Thymus (tissue), 11 donors: ENCODE results near the gene SLC16A9. TPM values are rescaled to one million over a fixed set of nuclear protein-coding genes. Genes with fewer than 3 reads are reported as not detected.

Source experiments
- DNase-seq, 9 donors: peaks; one replicate each; pipeline ENCODE4 v3.0.0-alpha.2; 2013; ENCODE audit warnings: low spot score in 9 of 9, low read depth in 6 of 9, missing footprints in 1 of 9
- H3K27ac ChIP-seq, 2 donors: one replicate each; pipeline ENCODE4 v1.5.1; 2013; ENCODE audit warnings: control low read depth in 1 of 2, low read depth in 1 of 2, low read length in 1 of 2, mild to moderate bottlenecking in 1 of 2, moderate library complexity in 1 of 2
- H3K27me3 ChIP-seq, 2 donors: one replicate each; pipeline ENCODE4 v1.5.1; 2013; ENCODE audit warnings: low read length in 1 of 2; ENCODE audit not compliant: control insufficient read depth in 2 of 2, insufficient read depth in 1 of 2
- H3K36me3 ChIP-seq, 2 donors: one replicate each; pipeline ENCODE4 v1.5.1; 2013; ENCODE audit warnings: low read length in 1 of 2, mild to moderate bottlenecking in 1 of 2, moderate library complexity in 1 of 2; ENCODE audit not compliant: control insufficient read depth in 2 of 2, insufficient read depth in 2 of 2
- H3K4me1 ChIP-seq, 2 donors: one replicate each; pipeline ENCODE4 v1.5.1; 2013; ENCODE audit warnings: low read length in 2 of 2; ENCODE audit not compliant: control insufficient read depth in 2 of 2, insufficient read depth in 2 of 2
- H3K4me3 ChIP-seq, 2 donors: one replicate each; pipeline ENCODE4 v1.5.1; 2013; ENCODE audit warnings: low read length in 2 of 2, control low read depth in 1 of 2, mild to moderate bottlenecking in 1 of 2
- H3K9me3 ChIP-seq, 2 donors: one replicate each; pipeline ENCODE4 v1.5.1; 2013; ENCODE audit warnings: low read length in 1 of 2, mild to moderate bottlenecking in 1 of 2; ENCODE audit not compliant: control insufficient read depth in 2 of 2, insufficient read depth in 1 of 2
- WGBS: extraction: QIAGEN DNeasy Blood & Tissue Kit; methylation state at CpG from one replicate; pipeline ENCODE4 v1.1.7; 2013; 5-methylcytosine and 5-hydroxymethylcytosine counted together
- polyA plus RNA-seq: library from polyadenylated mRNA; stranded (reverse); fragments of 200-250 nt; gene quantifications from one replicate; pipeline ENCODE4 v1.2.3, GENCODE V29; 2013
- total RNA-seq: library from RNA; stranded (reverse); fragments of 120-200 nt; gene quantifications from one replicate; pipeline ENCODE4 v1.2.4, GENCODE V29; 2013
- donor health status: healthy.

Gene SLC16A9
- total and polyA plus RNA-seq, 2 donors, result 1.6 to 5.3 TPM

DNA sequence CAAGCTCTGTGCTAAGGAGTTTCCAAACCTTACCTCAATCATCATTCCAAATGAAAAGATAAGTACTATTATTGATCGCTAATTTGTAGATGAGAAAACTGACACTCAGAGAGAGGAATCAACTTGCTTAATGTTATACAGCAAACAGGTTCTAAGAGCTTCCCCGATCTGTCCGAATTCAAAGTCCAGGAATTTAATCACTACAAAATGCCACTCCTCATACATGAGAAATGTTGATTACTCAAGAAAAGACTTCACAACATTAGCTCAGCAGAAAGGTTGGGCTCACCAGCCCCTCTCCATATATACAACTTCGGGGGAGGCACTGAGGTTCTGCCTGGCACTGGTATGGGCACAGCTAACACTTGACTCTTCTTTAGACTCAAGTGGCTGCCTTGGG, 80.7 kb downstream of the SLC16A9 start:
- 98% methylated on average over 4 of the region's 4 CpGs for WGBS
- Histone ChIP-seq H3K9me3 (no peaks in the 10 kb centered on the region), H3K4me1 (peaks cover 0 to 5% of the 10 kb centered on the region in 2 donors), H3K4me3 (no peak overlapping the region), H3K27me3 (no peaks in the 10 kb centered on the region), H3K36me3 (no peaks in the 10 kb centered on the region), H3K27ac (no peak overlapping the region)
- no peak for DNase-seq

- Histone ChIP-seq H3K9me3 (no peaks in the 10 kb centered on the region), H3K4me1 (peaks cover 0 to 5% of the 10 kb centered on the region in 2 donors), H3K4me3 (no peak overlapping the region), H3K36me3 (no peaks in the 10 kb centered on the region), H3K27me3 (no peaks in the 10 kb centered on the region), H3K27ac (no peak overlapping the region)
- WGBS, result 80% methylated on average over 6 of the region's 6 CpGs
- DNase-seq, result no peak
These were observed 81.2 kb downstream of the SLC16A9 start for GRCh38 chr10:59628456-59628855.

GRCh38 chr10:59627366-59628018, 82.2 kb downstream of the SLC16A9 start:
- H3K36me3 ChIP-seq, result no peaks in the 10 kb centered on the region
- H3K4me3 ChIP-seq, result no peak overlapping the region
- no peaks in the 10 kb centered on the region for H3K9me3 ChIP-seq
- 73% methylated on average over 4 of the region's 4 CpGs for WGBS
- no peak overlapping the region for H3K27ac ChIP-seq
- no peaks in the 10 kb centered on the region for H3K27me3 ChIP-seq
- no peak for DNase-seq
- H3K4me1 ChIP-seq, result peaks cover 0 to 5% of the 10 kb centered on the region in 2 donors

DNA sequence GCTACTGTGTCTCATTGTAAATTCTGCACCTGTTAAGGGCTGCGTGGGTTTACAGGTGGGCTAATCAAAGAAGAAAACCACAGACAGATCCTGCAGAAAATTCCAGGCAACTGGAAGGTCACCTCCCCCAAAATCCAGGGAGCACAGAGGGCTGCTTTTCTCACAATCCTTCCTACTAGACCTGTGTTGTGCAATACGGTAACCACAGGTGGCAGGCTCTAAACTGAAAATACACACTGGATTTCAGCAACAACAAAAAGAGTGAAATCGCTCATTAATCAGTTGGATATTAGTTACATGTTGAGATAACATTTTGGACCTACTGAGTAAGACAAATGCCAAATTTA, 83.2 kb downstream of the SLC16A9 start:
- H3K27ac ChIP-seq, result no peak overlapping the region
- H3K27me3 ChIP-seq, result no peaks in the 10 kb centered on the region
- no peak overlapping the region for H3K4me3 ChIP-seq
- H3K9me3 ChIP-seq, result no peaks in the 10 kb centered on the region
- H3K36me3 ChIP-seq, result no peaks in the 10 kb centered on the region
- DNase-seq, result no peak
- H3K4me1 ChIP-seq, result peaks cover 0 to 5% of the 10 kb centered on the region in 2 donors
- WGBS, result 76% methylated on average over 3 of the region's 3 CpGs

DNA sequence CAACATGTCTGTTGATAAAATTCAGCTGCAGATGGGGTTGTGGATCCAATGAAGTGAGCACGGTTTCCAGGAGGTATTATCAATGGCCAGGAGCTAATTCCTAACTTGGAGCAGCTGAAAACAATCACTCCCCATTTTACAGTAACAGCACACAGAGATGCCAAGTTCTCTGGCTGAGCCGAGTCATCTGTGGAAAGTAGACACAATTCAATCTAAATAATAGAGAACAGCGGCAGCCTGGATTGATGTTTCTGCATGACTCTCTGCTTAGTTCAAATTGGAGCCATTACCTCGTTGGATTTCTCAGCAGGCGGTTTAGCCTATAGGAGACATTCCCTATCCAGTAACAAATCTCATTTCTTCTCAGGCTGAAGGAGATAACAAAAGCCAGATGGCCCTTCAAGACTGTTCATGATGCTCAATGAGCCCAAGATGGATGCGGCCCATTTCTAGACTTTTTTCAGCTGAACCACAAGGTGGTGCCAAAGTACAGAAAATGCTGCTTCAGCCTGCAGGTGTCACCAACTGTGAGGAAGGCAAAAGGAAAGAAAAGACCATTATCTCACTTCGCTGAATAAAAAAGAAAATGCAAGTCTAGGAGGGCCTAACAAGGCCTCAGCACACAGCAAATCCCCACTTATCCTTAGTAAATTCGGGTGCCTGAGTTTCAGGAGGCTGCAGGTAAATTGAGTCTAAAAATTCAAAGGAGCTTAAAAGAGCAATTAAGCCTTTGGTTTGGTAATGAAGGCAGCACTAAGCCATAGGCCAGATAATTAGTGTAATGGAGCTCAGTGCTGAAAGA, 83.7 kb downstream of the SLC16A9 start:
- Histone ChIP-seq H3K36me3 (no peaks in the 10 kb centered on the region), H3K4me3 (no peak overlapping the region), H3K27ac (no peak overlapping the region), H3K9me3 (no peaks in the 10 kb centered on the region), H3K27me3 (no peaks in the 10 kb centered on the region), H3K4me1 (peaks cover 0 to 5% of the 10 kb centered on the region in 2 donors)
- WGBS, result 41% methylated on average over 8 of the region's 8 CpGs
- peak; percentile 36 to 79 (median 63) for DNase-seq

- no peaks in the 10 kb centered on the region for H3K27me3 ChIP-seq
- WGBS, result 94% methylated on average over 8 of the region's 8 CpGs
- no peak overlapping the region for H3K27ac ChIP-seq
- peaks cover 0 to 5% of the 10 kb centered on the region in 2 donors for H3K4me1 ChIP-seq
- H3K36me3 ChIP-seq, result no peaks in the 10 kb centered on the region
- no peak for DNase-seq
- H3K9me3 ChIP-seq, result no peaks in the 10 kb centered on the region
- no peak overlapping the region for H3K4me3 ChIP-seq
These were observed 84.7 kb downstream of the SLC16A9 start for GRCh38 chr10:59624951-59625350.

- Histone ChIP-seq H3K27ac (no peak overlapping the region), H3K4me1 (peaks cover 0 to 5% of the 10 kb centered on the region in 2 donors), H3K36me3 (no peaks in the 10 kb centered on the region), H3K9me3 (no peaks in the 10 kb centered on the region), H3K27me3 (no peaks in the 10 kb centered on the region), H3K4me3 (no peak overlapping the region)
- no peak for DNase-seq
- 98% methylated on average over 3 of the region's 3 CpGs for WGBS
These were observed 85.5 kb downstream of the SLC16A9 start for GRCh38 chr10:59624136-59624535.

GRCh38 chr10:59623133-59624121, 86.2 kb downstream of the SLC16A9 start:
- no peaks in the 10 kb centered on the region for H3K9me3 ChIP-seq
- no peaks in the 10 kb centered on the region for H3K27me3 ChIP-seq
- H3K36me3 ChIP-seq, result no peaks in the 10 kb centered on the region
- peaks cover 0 to 5% of the 10 kb centered on the region in 2 donors for H3K4me1 ChIP-seq
- no peak overlapping the region for H3K4me3 ChIP-seq
- DNase-seq, result no peak
- WGBS, result 96% methylated on average over 16 of the region's 16 CpGs
- no peak overlapping the region for H3K27ac ChIP-seq
